GM23338 (cell line): ENCODE measurements around the gene C4BPA. TPM values are rescaled to one million over a fixed set of nuclear protein-coding genes. Genes with fewer than 3 reads are reported as not detected.

ENCODE experiments used
- ATAC-seq: fragments of 200-7000 bp; cut with Tn5 transposase; 3 replicates; pipeline ENCODE4 v1.9.1; 2020
- DNase-seq: peaks from one replicate; pipeline ENCODE4 v3.0.0-alpha.2; 2015; ENCODE audit warnings: low spot score
- H2AFZ ChIP-seq: fragments of 200-600 bp; sonication (generic); 2 replicates; pipeline ENCODE4 v1.8.0; 2016; ENCODE audit warnings: antibody characterized with exemption, mild to moderate bottlenecking, moderate library complexity
- H3F3A ChIP-seq: fragments of 200-600 bp; sonication (generic); replicated peaks from 2 replicates; pipeline ENCODE4 v1.8.0; 2017; ENCODE audit warnings: antibody characterized with exemption, mixed run types, low read depth
- H3K27ac ChIP-seq: fragments of 200-600 bp; sonication (generic); 2 replicates; pipeline ENCODE4 v1.6.1; 2016; ENCODE audit warnings: low read depth
- H3K27me3 ChIP-seq: fragments of 200-600 bp; sonication (generic); 2 replicates; pipeline ENCODE4 v1.8.0; 2016; ENCODE audit warnings: mild to moderate bottlenecking, mixed run types, moderate library complexity; ENCODE audit not compliant: insufficient read depth
- H3K36me3 ChIP-seq: fragments of 200-600 bp; sonication (generic); 2 replicates; pipeline ENCODE4 v1.8.0; 2016; ENCODE audit warnings: mild to moderate bottlenecking; ENCODE audit not compliant: insufficient read depth
- H3K4me1 ChIP-seq: fragments of 200-600 bp; sonication (generic); 2 replicates; pipeline ENCODE4 v1.8.0; 2016; ENCODE audit warnings: mild to moderate bottlenecking, moderate library complexity; ENCODE audit not compliant: insufficient read depth
- H3K4me2 ChIP-seq: fragments of 200-600 bp; sonication (generic); 2 replicates; pipeline ENCODE4 v1.7.1; 2017; ENCODE audit warnings: mixed run types
- H3K4me3 ChIP-seq: fragments of 200-600 bp; sonication (generic); 2 replicates; pipeline ENCODE4 v1.6.1; 2016; ENCODE audit warnings: mixed run types
- H3K79me2 ChIP-seq: fragments of 200-600 bp; sonication (generic); replicated peaks from 2 replicates; pipeline ENCODE4 v1.8.0; 2017; ENCODE audit warnings: mild to moderate bottlenecking; ENCODE audit not compliant: insufficient read depth
- H3K9me2 ChIP-seq: fragments of 200-600 bp; sonication (generic); 2 replicates; pipeline ENCODE4 v1.8.0; 2017; ENCODE audit not compliant: insufficient read depth
- H4K20me1 ChIP-seq: fragments of 200-600 bp; sonication (generic); replicated peaks from 2 replicates; pipeline ENCODE4 v1.8.0; 2017; ENCODE audit warnings: mild to moderate bottlenecking; ENCODE audit not compliant: insufficient read depth
- H3K27ac Mint-ChIP-seq: 2 replicates; pipeline ENCODE4 v1.8.0; 2020; ENCODE audit warnings: inconsistent platforms, mild to moderate bottlenecking, moderate library complexity, mixed read lengths
- H3K27me3 Mint-ChIP-seq: 3 replicates; pipeline ENCODE4 v1.8.0; 2022; ENCODE audit warnings: low read depth, mild to moderate bottlenecking, moderate library complexity, mixed read lengths, inconsistent platforms; ENCODE audit not compliant: insufficient read depth, poor library complexity
- H3K36me3 Mint-ChIP-seq: 3 replicates; pipeline ENCODE4 v1.8.0; 2021; ENCODE audit warnings: low read depth, mild to moderate bottlenecking, inconsistent platforms, moderate library complexity, mixed read lengths
- H3K4me1 Mint-ChIP-seq: 3 replicates; pipeline ENCODE4 v1.8.0; 2020; ENCODE audit warnings: mild to moderate bottlenecking, inconsistent platforms, mixed read lengths
- H3K4me3 Mint-ChIP-seq: 3 replicates; pipeline ENCODE4 v1.8.0; 2021; ENCODE audit warnings: moderate library complexity, mild to moderate bottlenecking, inconsistent platforms, mixed read lengths
- H3K9me3 Mint-ChIP-seq: 3 replicates; pipeline ENCODE4 v1.8.0; 2020; ENCODE audit warnings: moderate library complexity, mild to moderate bottlenecking, inconsistent platforms, mixed read lengths
- CREB1 ChIP-seq: fragments of 250-450 bp; sonication (Bioruptor Pico); IDR thresholded peaks from 2 replicates; pipeline ENCODE4 v1.5.0; 2020; ENCODE audit warnings: low read depth, mild to moderate bottlenecking, moderate library complexity
- EZH2 ChIP-seq: fragments of 200-600 bp; sonication (generic); IDR thresholded peaks from one replicate; pipeline ENCODE4 v1.8.0; 2017; ENCODE audit warnings: antibody characterized with exemption, mild to moderate bottlenecking, low read depth; ENCODE audit not compliant: unreplicated experiment
- EZH2phosphoT487 ChIP-seq: fragments of 200-600 bp; sonication (generic); IDR thresholded peaks from one replicate; pipeline ENCODE4 v1.8.1; 2018; ENCODE audit warnings: antibody characterized with exemption; ENCODE audit not compliant: unreplicated experiment
- JUNB ChIP-seq: IDR thresholded peaks from one replicate; pipeline ENCODE4 v1.6.1; 2016; ENCODE audit warnings: antibody characterized with exemption; ENCODE audit not compliant: unreplicated experiment
- NANOG ChIP-seq: IDR thresholded peaks from 2 replicates; pipeline ENCODE4 v1.6.1; 2016; ENCODE audit warnings: antibody characterized with exemption, borderline replicate concordance
- POLR2AphosphoS5 ChIP-seq: IDR thresholded peaks from 2 replicates; pipeline ENCODE4 v1.6.1; 2016; ENCODE audit warnings: antibody characterized with exemption, low read depth
- STAT1 ChIP-seq: IDR thresholded peaks from one replicate; pipeline ENCODE4 v1.6.1; 2016; ENCODE audit warnings: antibody characterized with exemption; ENCODE audit not compliant: unreplicated experiment
- ZNF114 ChIP-seq: fragments of 250-450 bp; sonication (Bioruptor Pico); IDR thresholded peaks from 2 replicates; pipeline ENCODE4 v1.5.0; 2020; ENCODE audit warnings: mild to moderate bottlenecking, moderate library complexity
- ZNF331 ChIP-seq: fragments of 250-450 bp; sonication (Bioruptor Pico); IDR thresholded peaks from 2 replicates; pipeline ENCODE4 v1.5.0; 2020; ENCODE audit warnings: low read depth, mild to moderate bottlenecking, moderate library complexity
- polyA plus RNA-seq: library from polyadenylated mRNA; unstranded; fragments of >200 nt; fragmentation: Nextera tagmentation; extraction: Ambion mirVana; gene quantifications from 2 replicates; pipeline ENCODE4 v1.2.1, GENCODE V29; 2016
- total RNA-seq: library from RNA; depleted of rRNA; stranded (reverse); fragments of >200 nt; shearing (Covaris generic); gene quantifications from 2 replicates; pipeline ENCODE4 v1.2.3, GENCODE V29; 2014
- TF ChIP-seq, protein P1 (sequence below): IDR thresholded peaks from one replicate; pipeline ENCODE4 v1.6.1; 2018; ENCODE audit warnings: antibody characterized with exemption; ENCODE audit not compliant: unreplicated experiment
- TF ChIP-seq, protein P2 (sequence below): fragments of 250-450 bp; sonication (Bioruptor Pico); IDR thresholded peaks from 2 replicates; pipeline ENCODE4 v1.5.0; 2020; ENCODE audit warnings: mild to moderate bottlenecking, moderate library complexity
- TF ChIP-seq, protein P3 (sequence below), 2 experiments: fragments of 200-600 bp in 1 of 2; sonication (generic) in 1 of 2; conservative IDR thresholded peaks; 2 replicates each; pipeline versions ENCODE4 v1.5.1 to v1.6.1; 2016 to 2017; ENCODE audit warnings: antibody characterized with exemption in 2 of 2, low read depth in 2 of 2, mild to moderate bottlenecking in 2 of 2, moderate library complexity in 1 of 2
- TF ChIP-seq, protein P4 (sequence below): IDR thresholded peaks from 2 replicates; pipeline ENCODE4 v1.6.1; 2016; ENCODE audit warnings: antibody characterized with exemption

Gene C4BPA
- total and polyA plus RNA-seq, 2 experiments from 2014 or later = not detected

DNA sequence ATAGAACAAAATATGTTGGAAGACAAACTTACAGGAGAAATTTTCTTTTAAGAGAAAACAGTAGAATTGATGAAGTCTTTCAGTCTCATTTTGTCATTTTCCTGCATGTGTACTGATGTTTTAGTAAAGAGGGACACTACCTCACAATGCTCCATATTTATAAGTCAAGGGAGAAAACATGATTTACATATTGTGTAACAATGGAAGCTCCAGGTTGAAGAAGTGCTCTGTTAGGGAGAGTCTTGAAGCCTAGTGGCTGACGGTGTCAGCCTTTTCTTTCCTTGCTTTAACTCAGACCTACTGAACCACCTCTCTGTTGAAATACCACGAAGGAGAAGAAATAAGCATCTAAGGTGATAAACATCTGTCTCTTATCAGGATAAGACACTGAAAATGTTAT, 75.0 kb downstream of the C4BPA start:
- H2AFZ ChIP-seq = peak overlapping the region; percentile 9; the same call in 1 of the 2 replicates
- no peak for ATAC-seq
- no peaks in the 10 kb centered on the region for H3K36me3 ChIP-seq
- H3K79me2 ChIP-seq = no peaks in the 10 kb centered on the region
- no peak for TF ChIP-seq JUNB
- no peak for TF ChIP-seq NANOG
- no peak for TF ChIP-seq EZH2
- TF ChIP-seq EZH2phosphoT487 = no peak
- TF ChIP-seq, protein P1, sequence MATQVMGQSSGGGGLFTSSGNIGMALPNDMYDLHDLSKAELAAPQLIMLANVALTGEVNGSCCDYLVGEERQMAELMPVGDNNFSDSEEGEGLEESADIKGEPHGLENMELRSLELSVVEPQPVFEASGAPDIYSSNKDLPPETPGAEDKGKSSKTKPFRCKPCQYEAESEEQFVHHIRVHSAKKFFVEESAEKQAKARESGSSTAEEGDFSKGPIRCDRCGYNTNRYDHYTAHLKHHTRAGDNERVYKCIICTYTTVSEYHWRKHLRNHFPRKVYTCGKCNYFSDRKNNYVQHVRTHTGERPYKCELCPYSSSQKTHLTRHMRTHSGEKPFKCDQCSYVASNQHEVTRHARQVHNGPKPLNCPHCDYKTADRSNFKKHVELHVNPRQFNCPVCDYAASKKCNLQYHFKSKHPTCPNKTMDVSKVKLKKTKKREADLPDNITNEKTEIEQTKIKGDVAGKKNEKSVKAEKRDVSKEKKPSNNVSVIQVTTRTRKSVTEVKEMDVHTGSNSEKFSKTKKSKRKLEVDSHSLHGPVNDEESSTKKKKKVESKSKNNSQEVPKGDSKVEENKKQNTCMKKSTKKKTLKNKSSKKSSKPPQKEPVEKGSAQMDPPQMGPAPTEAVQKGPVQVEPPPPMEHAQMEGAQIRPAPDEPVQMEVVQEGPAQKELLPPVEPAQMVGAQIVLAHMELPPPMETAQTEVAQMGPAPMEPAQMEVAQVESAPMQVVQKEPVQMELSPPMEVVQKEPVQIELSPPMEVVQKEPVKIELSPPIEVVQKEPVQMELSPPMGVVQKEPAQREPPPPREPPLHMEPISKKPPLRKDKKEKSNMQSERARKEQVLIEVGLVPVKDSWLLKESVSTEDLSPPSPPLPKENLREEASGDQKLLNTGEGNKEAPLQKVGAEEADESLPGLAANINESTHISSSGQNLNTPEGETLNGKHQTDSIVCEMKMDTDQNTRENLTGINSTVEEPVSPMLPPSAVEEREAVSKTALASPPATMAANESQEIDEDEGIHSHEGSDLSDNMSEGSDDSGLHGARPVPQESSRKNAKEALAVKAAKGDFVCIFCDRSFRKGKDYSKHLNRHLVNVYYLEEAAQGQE = no peak
- TF ChIP-seq, protein P2, sequence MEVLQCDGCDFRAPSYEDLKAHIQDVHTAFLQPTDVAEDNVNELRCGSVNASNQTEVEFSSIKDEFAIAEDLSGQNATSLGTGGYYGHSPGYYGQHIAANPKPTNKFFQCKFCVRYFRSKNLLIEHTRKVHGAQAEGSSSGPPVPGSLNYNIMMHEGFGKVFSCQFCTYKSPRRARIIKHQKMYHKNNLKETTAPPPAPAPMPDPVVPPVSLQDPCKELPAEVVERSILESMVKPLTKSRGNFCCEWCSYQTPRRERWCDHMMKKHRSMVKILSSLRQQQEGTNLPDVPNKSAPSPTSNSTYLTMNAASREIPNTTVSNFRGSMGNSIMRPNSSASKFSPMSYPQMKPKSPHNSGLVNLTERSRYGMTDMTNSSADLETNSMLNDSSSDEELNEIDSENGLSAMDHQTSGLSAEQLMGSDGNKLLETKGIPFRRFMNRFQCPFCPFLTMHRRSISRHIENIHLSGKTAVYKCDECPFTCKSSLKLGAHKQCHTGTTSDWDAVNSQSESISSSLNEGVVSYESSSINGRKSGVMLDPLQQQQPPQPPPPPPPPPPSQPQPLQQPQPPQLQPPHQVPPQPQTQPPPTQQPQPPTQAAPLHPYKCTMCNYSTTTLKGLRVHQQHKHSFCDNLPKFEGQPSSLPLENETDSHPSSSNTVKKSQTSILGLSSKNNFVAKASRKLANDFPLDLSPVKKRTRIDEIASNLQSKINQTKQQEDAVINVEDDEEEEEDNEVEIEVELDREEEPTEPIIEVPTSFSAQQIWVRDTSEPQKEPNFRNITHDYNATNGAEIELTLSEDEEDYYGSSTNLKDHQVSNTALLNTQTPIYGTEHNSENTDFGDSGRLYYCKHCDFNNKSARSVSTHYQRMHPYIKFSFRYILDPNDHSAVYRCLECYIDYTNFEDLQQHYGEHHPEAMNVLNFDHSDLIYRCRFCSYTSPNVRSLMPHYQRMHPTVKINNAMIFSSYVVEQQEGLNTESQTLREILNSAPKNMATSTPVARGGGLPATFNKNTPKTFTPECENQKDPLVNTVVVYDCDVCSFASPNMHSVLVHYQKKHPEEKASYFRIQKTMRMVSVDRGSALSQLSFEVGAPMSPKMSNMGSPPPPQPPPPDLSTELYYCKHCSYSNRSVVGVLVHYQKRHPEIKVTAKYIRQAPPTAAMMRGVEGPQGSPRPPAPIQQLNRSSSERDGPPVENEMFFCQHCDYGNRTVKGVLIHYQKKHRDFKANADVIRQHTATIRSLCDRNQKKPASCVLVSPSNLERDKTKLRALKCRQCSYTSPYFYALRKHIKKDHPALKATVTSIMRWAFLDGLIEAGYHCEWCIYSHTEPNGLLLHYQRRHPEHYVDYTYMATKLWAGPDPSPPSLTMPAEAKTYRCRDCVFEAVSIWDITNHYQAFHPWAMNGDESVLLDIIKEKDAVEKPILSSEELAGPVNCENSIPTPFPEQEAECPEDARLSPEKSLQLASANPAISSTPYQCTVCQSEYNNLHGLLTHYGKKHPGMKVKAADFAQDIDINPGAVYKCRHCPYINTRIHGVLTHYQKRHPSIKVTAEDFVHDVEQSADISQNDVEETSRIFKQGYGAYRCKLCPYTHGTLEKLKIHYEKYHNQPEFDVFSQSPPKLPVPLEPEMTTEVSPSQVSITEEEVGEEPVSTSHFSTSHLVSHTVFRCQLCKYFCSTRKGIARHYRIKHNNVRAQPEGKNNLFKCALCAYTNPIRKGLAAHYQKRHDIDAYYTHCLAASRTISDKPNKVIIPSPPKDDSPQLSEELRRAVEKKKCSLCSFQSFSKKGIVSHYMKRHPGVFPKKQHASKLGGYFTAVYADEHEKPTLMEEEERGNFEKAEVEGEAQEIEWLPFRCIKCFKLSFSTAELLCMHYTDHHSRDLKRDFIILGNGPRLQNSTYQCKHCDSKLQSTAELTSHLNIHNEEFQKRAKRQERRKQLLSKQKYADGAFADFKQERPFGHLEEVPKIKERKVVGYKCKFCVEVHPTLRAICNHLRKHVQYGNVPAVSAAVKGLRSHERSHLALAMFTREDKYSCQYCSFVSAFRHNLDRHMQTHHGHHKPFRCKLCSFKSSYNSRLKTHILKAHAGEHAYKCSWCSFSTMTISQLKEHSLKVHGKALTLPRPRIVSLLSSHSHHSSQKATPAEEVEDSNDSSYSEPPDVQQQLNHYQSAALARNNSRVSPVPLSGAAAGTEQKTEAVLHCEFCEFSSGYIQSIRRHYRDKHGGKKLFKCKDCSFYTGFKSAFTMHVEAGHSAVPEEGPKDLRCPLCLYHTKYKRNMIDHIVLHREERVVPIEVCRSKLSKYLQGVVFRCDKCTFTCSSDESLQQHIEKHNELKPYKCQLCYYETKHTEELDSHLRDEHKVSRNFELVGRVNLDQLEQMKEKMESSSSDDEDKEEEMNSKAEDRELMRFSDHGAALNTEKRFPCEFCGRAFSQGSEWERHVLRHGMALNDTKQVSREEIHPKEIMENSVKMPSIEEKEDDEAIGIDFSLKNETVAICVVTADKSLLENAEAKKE (CRISPR knock-in tag) = no peak
- TF ChIP-seq CREB1 (CRISPR knock-in tag) = no peak
- TF ChIP-seq, protein P3, sequence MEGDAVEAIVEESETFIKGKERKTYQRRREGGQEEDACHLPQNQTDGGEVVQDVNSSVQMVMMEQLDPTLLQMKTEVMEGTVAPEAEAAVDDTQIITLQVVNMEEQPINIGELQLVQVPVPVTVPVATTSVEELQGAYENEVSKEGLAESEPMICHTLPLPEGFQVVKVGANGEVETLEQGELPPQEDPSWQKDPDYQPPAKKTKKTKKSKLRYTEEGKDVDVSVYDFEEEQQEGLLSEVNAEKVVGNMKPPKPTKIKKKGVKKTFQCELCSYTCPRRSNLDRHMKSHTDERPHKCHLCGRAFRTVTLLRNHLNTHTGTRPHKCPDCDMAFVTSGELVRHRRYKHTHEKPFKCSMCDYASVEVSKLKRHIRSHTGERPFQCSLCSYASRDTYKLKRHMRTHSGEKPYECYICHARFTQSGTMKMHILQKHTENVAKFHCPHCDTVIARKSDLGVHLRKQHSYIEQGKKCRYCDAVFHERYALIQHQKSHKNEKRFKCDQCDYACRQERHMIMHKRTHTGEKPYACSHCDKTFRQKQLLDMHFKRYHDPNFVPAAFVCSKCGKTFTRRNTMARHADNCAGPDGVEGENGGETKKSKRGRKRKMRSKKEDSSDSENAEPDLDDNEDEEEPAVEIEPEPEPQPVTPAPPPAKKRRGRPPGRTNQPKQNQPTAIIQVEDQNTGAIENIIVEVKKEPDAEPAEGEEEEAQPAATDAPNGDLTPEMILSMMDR (conservative IDR thresholded peaks at IDR 0.05; ENCODE audit: low read depth in 2 of 2) = no peak
- no peak for TF ChIP-seq STAT1
- no peak for TF ChIP-seq ZNF114 (CRISPR knock-in tag)
- no peak for TF ChIP-seq POLR2AphosphoS5
- TF ChIP-seq, protein P4, sequence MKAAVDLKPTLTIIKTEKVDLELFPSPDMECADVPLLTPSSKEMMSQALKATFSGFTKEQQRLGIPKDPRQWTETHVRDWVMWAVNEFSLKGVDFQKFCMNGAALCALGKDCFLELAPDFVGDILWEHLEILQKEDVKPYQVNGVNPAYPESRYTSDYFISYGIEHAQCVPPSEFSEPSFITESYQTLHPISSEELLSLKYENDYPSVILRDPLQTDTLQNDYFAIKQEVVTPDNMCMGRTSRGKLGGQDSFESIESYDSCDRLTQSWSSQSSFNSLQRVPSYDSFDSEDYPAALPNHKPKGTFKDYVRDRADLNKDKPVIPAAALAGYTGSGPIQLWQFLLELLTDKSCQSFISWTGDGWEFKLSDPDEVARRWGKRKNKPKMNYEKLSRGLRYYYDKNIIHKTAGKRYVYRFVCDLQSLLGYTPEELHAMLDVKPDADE = no peak
- no peak for TF ChIP-seq ZNF331 (CRISPR knock-in tag)
- H3K4me2 ChIP-seq = no peak overlapping the region
- H4K20me1 ChIP-seq = no peaks in the 10 kb centered on the region
- no peak overlapping the region for H3K27ac ChIP-seq
- Mint-ChIP-seq H3K4me3 (no peak overlapping the region), H3K27me3 (no peaks in the 10 kb centered on the region), H3K4me1 (peaks cover 3% of the 10 kb centered on the region; the same call in 1 of the 3 replicates), H3K27ac (no peak overlapping the region), H3K36me3 (no peaks in the 10 kb centered on the region), H3K9me3 (no peaks in the 10 kb centered on the region)
- H3F3A ChIP-seq = no peaks in the 10 kb centered on the region
- no peaks in the 10 kb centered on the region for H3K4me1 ChIP-seq
- H3K9me2 ChIP-seq = no peaks in the 10 kb centered on the region
- DNase-seq = no peak
- H3K27me3 ChIP-seq = no peaks in the 10 kb centered on the region
- no peak overlapping the region for H3K4me3 ChIP-seq
